GM12878 (cell line): ENCODE results near the gene CREB3L4. TPM values are rescaled to one million over a fixed set of nuclear protein-coding genes. Genes with fewer than 3 reads are reported as not detected.

Experiments used
- CHD2 ChIP-seq: IDR thresholded peaks from 2 replicates; pipeline ENCODE4 v1.6.1; 2011; ENCODE audit warnings: low read depth, low read length, improper control_type of control experiment, borderline replicate concordance
- CUX1 ChIP-seq: IDR thresholded peaks from 2 replicates; pipeline ENCODE4 v1.6.1; 2012; ENCODE audit warnings: improper control_type of control experiment, low read depth, low read length; ENCODE audit not compliant: insufficient replicate concordance
- KAT2A ChIP-seq: conservative IDR thresholded peaks from 2 replicates; pipeline ENCODE4 v1.6.1; 2011; ENCODE audit warnings: low read depth, low read length; ENCODE audit not compliant: control insufficient read depth
- NR2C2 ChIP-seq: IDR thresholded peaks from 2 replicates; pipeline ENCODE4 v1.6.1; 2011; ENCODE audit warnings: borderline replicate concordance, low read depth; ENCODE audit not compliant: control insufficient read depth, insufficient read length
- ZNF207 ChIP-seq: fragments of 450-650 bp; IDR thresholded peaks from 2 replicates; pipeline ENCODE4 v1.6.1; 2014; ENCODE audit warnings: antibody characterized with exemption, mild to moderate bottlenecking, borderline replicate concordance
- ZZZ3 ChIP-seq: IDR thresholded peaks from 2 replicates; pipeline ENCODE4 v1.6.1; 2011; ENCODE audit warnings: low read depth; ENCODE audit not compliant: control insufficient read depth, insufficient read length
- polyA plus RNA-seq, 11 experiments: library from polyadenylated mRNA; depleted of rRNA in 4 of 11; unstranded in 6 of 11; stranded (reverse) in 5 of 11; fragments of >200 nt; fragmentation: Nextera tagmentation in 4 of 11; fragmentation: Illumina TruSeq in 1 of 11; extraction: Ambion mirVana in 4 of 11; extraction: Trizol in 1 of 11; gene quantifications; 1 replicate in 1 of 11; 2 replicates in 10 of 11; pipeline versions ENCODE4 v1.2.1 to v1.2.3, GENCODE V29; 2011 to 2016; ENCODE audit warnings: inconsistent platforms in 2 of 11, missing spikeins in 2 of 11, low read depth in 1 of 11
- total RNA-seq, 4 experiments: library from RNA; depleted of rRNA in 3 of 4; stranded (reverse); fragments of >200 nt in 3 of 4; fragmentation: Illumina TruSeq in 1 of 4; extraction: Trizol in 1 of 4; gene quantifications; 2 replicates each; pipeline versions ENCODE4 v1.2.1 to v1.2.3, GENCODE V29; 2013 to 2021

Gene CREB3L4
- total and polyA plus RNA-seq, 10 of the 15 experiments (the other 5 are each of a cell fraction or from before 2014, with no cell fraction given): 9.7 to 14.0 (median 12.1) TPM

- TF ChIP-seq CUX1 (no peak), KAT2A (no peak), CHD2 (no peak), NR2C2 (no peak), ZZZ3 (no peak), ZNF207 (no peak)
These were observed 12.9 kb upstream of the CREB3L4 start (continued) for GRCh38 chr1:153954826-153955225.
